NCI-H460 (cell line): ENCODE measurements around the gene CHRM4. TPM values are rescaled to one million over a fixed set of nuclear protein-coding genes. Genes with fewer than 3 reads are reported as not detected.

Source experiments
- DNase-seq: peaks from one replicate; pipeline ENCODE4 v3.0.0-alpha.2; 2016; ENCODE audit warnings: low read depth; ENCODE audit errors: extremely low read depth
- total RNA-seq: library from RNA; depleted of rRNA; stranded (reverse); fragments of >200 nt; shearing (Covaris generic); gene quantifications from 2 replicates; pipeline ENCODE4 v1.2.3, GENCODE V29; 2014

CHRM4 gene
- total RNA-seq, 1 experiment from 2014 or later, result not detected

GRCh38 chr11:46370253-46370652 lies 21.3 kb downstream of the CHRM4 start:
- DNase-seq, result no peak

- DNase-seq, result no peak
Observed at GRCh38 chr11:46369458-46370152, 22.0 kb downstream of the CHRM4 start.

DNA sequence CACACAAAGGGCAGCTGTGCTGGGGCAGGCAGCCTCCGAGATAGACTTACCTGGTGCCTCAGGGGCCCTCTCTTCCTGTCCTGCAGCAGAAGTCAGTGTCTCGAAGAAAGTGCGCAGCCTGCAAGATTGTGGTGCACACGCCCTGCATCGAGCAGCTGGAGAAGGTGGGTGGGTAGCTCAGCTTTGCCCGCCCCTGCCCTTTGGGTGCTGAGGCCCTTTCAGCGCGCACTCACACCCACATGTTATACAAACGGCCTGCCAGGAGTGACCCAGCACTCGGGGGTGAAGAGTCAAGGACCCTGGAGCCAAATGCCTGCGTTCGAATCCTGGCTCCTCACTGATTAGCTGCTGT lies 23.7 kb downstream of the CHRM4 start:
- no peak for DNase-seq

DNA sequence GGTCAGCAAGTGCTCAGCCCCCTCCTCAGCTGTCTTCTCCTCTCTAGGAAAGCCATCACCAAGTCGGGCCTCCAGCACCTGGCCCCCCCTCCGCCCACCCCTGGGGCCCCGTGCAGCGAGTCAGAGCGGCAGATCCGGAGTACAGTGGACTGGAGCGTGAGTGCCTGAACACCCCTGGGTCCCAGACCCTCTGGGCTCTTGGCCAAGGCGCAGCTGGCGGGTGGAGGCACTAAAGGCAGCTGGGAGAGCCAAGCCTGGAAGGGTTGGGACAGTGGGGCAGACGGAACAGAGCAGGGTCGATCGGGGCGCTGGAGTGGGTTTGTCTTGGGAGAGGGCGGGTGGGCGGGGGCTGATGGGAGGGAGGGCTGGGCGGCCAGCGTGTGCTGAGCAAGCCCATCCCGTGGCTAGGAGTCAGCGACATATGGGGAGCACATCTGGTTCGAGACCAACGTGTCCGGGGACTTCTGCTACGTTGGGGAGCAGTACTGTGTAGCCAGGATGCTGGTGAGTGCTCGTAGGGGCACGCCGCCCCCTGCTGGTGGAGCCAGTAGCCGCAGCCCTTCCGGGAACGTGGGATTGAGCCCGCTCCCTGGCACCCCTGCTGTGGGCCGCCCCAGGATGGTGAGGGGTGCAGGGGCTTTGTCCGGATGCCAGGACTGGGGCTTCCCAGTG lies 24.2 kb downstream of the CHRM4 start:
- no peak for DNase-seq

DNA sequence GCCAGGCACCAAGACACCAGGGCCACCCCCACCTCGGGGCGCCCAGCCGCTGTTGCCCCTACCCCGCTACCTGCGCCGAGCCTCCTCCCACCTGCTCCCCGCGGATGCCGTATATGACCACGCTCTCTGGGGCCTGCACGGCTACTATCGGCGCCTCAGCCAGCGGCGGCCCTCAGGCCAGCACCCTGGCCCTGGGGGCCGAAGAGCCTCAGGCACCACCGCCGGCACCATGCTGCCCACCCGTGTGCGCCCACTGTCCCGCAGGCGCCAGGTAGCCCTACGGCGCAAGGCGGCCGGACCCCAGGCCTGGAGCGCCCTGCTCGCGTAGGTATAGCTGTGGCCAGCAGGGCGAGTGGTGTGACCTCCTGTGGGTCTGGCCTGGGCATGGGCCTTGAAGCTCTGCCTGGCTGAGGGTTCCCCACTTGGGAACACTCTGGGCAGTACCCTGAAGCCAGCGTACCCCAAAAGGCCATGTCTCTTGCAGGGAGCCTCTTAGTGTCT lies 24.9 kb downstream of the CHRM4 start:
- no peak for DNase-seq

DNA sequence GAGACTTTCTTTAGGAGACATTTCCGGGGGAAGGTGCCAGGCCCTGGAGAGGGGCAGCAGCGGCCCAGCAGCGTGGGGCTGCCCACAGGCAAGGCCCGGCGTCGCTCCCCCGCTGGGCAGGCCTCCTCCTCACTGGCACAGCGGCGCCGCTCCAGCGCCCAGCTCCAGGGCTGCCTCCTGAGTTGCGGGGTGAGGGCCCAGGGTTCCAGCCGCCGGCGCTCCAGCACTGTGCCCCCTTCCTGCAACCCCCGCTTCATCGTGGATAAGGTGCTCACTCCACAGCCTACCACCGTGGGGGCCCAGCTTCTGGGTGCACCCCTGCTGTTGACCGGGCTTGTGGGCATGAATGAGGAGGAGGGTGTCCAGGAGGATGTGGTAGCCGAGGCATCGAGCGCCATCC lies 25.3 kb downstream of the CHRM4 start:
- no peak for DNase-seq

- no peak for DNase-seq
Observed at GRCh38 chr11:46364791-46365190, 26.8 kb downstream of the CHRM4 start.

- no peak for DNase-seq
Observed at GRCh38 chr11:46364056-46364455, 27.5 kb downstream of the CHRM4 start.

GRCh38 chr11:46363455-46364005 lies 28.0 kb downstream of the CHRM4 start:
- DNase-seq, result no peak

- no peak for DNase-seq
Observed at GRCh38 chr11:46363031-46363407, 28.6 kb downstream of the CHRM4 start.

DNA sequence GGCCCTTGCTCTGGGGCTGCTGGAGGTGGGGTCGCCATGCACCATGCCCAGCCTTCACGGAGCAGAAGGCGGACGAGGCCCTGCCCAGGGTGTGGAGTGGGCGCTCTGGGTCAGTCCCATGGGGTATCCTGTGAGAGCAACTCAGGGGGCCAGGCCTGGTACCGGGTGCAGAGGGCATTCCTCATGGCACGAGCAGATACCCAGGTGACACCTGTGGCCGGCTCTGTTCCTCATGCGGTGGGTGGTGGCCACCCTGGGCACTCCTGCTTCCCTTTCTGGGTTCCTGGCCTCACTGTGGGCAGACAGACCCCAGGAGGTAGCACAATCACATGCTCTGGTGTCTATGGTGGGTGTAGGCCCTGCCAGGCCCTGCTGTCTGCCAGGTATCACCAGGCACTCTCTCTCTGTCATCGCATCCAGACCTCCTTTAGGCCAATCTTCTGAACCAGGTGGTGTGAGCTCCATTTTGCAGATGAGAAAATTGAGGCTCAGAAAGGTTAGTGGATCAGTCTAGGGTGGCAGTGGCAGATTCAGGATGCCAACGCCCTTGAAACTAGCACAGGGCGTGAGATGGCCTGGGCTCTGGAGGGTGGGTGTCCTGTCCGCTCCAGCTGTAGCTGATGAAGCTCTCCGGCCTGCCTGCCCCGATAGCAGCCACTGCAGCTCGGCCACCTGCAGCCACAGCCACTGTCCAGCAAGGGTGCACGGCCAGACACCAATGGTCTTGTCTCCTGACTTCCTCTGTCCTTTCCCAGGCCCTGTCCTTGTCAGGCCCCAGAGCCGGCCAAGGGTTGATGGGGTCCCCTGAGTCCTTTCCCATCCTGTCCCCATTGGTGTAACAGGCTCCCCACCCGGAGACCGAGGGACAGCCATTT lies 29.2 kb downstream of the CHRM4 start:
- no peak for DNase-seq

DNA sequence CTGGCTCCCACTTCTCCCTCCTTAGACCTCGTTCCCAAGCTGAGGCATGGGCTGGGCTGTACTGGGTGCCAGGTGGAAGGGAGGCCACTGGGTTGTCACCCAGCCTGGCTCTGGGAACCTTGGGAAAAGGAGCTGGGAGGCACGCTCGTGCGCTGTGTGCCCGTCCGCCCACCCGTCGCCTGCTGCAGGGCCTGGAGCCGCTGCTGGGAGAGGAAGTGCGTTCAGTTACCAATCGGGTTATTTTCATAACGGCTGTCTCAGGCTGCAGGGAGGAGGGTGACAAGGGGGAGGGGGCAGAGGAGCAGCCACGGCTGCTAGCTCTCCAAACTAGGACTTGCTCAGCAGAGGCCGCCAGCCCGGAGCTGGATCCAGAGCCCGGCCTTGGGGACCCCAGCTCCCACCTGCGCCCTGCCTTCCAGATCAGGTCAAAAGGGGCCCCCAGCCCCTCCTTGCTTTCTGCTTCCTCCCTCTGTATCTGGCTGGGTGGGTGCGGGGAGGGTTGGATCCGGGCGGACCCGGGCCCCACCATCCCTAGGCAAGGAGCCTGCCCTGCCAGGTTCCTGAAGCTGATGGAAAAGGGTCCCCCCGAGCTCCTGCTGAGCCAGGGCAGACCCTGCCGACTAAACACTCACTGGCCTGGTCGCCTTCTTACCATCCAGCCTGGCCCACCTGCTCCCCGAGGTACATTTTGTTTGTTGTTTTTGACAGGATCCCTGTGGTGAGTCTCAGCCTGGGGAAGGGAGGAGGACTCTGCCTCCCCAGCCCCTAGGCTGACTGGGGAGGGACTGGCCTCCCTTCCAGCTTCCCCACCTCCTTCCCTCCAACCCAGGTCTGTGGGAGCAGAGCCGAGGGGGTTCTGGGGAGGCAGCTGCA lies 30.1 kb downstream of the CHRM4 start:
- no peak for DNase-seq

DNA sequence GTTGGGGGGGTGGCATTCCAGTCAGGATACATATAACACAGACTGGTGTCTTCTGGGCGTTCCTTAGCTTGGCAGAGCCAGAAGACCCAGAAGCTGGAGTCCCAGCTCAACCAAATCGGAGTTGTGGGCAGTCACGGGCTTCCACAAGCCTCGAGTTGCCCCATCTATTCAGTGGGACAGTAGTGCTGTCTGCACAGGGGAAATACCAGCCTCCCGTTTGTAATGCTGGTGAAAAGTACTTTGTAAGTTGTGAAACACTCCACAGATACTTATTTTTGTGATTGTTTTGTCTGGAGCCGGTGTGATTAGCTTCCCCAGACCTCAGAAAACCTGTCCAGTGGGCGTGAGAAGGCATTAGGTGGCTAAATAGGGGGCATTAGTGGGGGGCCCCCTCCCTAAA lies 30.7 kb downstream of the CHRM4 start:
- no peak for DNase-seq

DNA sequence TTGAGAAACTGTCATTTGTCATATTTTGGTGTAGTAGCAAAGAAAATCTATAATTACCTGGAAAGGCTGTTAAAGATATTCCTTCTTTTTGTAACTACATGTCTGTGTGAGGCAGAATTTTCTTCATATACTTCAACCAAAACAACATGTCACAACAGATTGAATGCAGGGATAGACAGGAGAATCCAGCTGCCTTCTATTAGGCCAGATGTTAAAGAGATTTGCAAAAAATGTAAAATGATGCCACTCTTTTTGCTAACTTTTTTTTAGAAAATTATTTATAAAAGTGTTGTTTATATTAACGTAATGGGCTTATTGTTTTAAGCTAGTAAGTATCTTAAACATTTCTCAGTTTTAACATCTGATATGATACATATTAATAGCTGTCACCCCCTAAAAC lies 31.6 kb downstream of the CHRM4 start:
- no peak for DNase-seq

- DNase-seq, result no peak
Observed at GRCh38 chr11:46357483-46357936, 34.1 kb downstream of the CHRM4 start.

DNA sequence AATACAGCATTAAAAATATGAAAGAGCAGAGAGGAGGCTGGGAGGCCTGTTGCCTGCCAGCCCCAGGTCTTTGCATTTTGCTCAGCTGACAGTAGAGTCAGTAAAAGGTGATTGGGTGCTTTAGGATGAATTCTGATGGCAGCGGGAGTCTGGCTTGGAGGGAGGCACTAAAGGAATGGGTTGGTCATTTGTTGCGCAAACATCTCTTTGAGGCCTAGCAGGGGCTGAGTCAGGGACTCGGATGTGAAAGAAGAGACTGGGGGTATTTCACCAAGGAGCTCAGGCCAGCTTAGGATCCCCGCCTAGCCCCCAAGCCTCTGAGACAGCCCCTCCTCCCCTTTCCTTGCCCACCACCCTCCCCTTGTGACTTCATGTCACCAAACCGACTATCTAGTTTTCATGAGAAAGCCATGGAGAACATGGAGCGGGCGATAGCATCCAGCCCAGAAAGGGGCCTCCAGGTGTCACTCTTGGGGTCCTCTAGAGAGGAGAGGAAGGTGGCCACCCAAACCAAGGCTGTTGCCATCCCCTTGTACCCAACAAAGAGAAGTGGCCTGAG lies 34.6 kb downstream of the CHRM4 start:
- DNase-seq, result no peak

GRCh38 chr11:46353698-46354097 lies 37.9 kb downstream of the CHRM4 start:
- DNase-seq, result no peak

- no peak for DNase-seq
Observed at GRCh38 chr11:46352063-46352841, 39.3 kb downstream of the CHRM4 start.

DNA sequence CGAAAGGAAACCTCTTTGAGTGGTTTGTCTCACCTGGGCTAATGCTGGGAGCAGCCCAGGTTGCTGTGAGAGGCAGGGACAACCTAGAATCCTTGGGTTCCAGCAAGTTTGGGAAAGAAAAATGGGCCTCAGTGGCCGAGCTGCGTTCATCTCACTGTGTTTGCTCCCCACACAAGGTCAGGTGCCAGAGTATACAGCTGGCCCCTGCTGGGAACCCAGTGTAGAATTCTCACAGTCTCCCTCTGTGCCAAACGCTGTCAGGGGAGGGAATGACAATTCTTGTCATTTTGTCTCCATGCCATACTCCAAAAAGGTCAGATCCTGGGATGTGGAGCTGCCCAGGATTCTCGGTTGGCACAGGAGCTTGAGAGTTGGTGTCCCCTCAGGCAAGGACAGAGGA lies 40.0 kb downstream of the CHRM4 start:
- DNase-seq, result no peak
